Measurements from ENCODE around the gene TMEM220.

DNA sequence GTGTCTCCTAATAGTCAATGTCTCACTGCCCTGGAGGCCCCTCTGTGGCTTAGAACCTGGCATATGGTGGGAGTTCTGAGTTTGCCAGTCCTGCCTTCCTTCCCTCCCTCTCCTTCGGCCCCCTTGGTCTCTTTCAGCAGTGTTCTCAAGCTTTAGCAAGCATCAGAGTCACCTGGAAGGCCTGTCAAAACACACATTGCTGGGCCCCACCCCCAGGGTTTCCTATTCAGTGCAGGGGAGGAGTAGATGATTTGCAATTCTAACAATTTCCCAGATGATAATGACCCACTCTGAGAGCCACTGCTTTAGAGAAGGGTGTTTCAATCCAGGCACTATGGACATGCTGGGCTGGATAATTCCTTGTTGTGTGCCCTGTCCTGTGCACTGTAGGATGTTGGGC, 26.4 kb upstream of the TMEM220 start:
- TF ChIP-seq CTCF (conservative IDR thresholded peaks at IDR 0.05 in 1 of 2, IDR thresholded peaks at IDR 0.05 in 1 of 2; ENCODE audit: extremely low read depth in 1 of 2, insufficient read depth in 1 of 2, low read depth in 1 of 2, low read length in 2 of 2) (no peak), EZH2 (IDR thresholded peaks at IDR 0.05; ENCODE audit: borderline replicate concordance, low read length) (no peak)
